ENCODE results near the gene HIP1.

HIP1 gene

GRCh38 chr7:75644589-75644988, 94.2 kb downstream of the HIP1 start:
- DNase-seq (ENCODE audit: low spot score) (no peak), ATAC-seq (ENCODE audit: low read depth) (no peak)
- TF ChIP-seq, protein P1, sequence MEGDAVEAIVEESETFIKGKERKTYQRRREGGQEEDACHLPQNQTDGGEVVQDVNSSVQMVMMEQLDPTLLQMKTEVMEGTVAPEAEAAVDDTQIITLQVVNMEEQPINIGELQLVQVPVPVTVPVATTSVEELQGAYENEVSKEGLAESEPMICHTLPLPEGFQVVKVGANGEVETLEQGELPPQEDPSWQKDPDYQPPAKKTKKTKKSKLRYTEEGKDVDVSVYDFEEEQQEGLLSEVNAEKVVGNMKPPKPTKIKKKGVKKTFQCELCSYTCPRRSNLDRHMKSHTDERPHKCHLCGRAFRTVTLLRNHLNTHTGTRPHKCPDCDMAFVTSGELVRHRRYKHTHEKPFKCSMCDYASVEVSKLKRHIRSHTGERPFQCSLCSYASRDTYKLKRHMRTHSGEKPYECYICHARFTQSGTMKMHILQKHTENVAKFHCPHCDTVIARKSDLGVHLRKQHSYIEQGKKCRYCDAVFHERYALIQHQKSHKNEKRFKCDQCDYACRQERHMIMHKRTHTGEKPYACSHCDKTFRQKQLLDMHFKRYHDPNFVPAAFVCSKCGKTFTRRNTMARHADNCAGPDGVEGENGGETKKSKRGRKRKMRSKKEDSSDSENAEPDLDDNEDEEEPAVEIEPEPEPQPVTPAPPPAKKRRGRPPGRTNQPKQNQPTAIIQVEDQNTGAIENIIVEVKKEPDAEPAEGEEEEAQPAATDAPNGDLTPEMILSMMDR (IDR thresholded peaks at IDR 0.05; ENCODE audit: poor library complexity, severe bottlenecking) = no peak
- H3K4me1 ChIP-seq (ENCODE audit: insufficient read depth, poor library complexity, severe bottlenecking) = no peaks in the 10 kb centered on the region
- H3K27me3 ChIP-seq (ENCODE audit: insufficient read depth, poor library complexity, severe bottlenecking) = no peaks in the 10 kb centered on the region
- no peak overlapping the region for H3K27ac ChIP-seq (ENCODE audit: poor library complexity, severe bottlenecking)
- H3K4me3 ChIP-seq (ENCODE audit: severe bottlenecking) = no peak overlapping the region
- no peaks in the 10 kb centered on the region for H3K36me3 ChIP-seq (ENCODE audit: low read depth)
- H3K9me3 ChIP-seq (ENCODE audit: severe bottlenecking) = no peaks in the 10 kb centered on the region

GRCh38 chr7:75642810-75643486, 95.8 kb downstream of the HIP1 start:
- Histone ChIP-seq H3K27me3 (ENCODE audit: insufficient read depth, poor library complexity, severe bottlenecking) (no peaks in the 10 kb centered on the region), H3K4me1 (ENCODE audit: insufficient read depth, poor library complexity, severe bottlenecking) (no peaks in the 10 kb centered on the region), H3K4me3 (ENCODE audit: severe bottlenecking) (no peak overlapping the region), H3K36me3 (ENCODE audit: low read depth) (no peaks in the 10 kb centered on the region), H3K9me3 (ENCODE audit: severe bottlenecking) (no peaks in the 10 kb centered on the region), H3K27ac (ENCODE audit: poor library complexity, severe bottlenecking) (no peak overlapping the region)
- TF ChIP-seq, protein P1 (IDR thresholded peaks at IDR 0.05; ENCODE audit: poor library complexity, severe bottlenecking) = peak; percentile 80
- ATAC-seq (ENCODE audit: low read depth) = peak; percentile 40; the same call in 2 of the 3 replicates
- DNase-seq (ENCODE audit: low spot score) = no peak

DNA sequence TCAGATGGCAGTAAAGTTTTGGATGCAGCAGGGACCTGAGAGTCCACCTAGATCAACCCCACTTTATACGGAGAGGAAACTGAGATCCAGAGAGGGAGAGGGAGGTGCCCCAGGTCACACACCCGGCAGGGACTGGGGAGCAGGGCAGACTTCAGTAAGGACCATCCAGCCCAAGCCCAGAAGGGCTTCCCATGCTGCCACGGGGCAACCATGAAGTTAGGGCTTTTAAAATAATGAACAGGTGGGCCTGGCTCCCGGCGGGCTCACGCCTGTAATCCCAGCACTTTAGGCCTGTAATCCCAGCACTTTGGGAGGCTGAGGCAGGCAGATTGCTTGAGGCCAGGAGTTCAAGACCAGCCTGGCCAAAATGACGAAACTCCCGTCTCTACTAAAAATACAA, 98.5 kb downstream of the HIP1 start:
- no peaks in the 10 kb centered on the region for H3K4me1 ChIP-seq (ENCODE audit: insufficient read depth, poor library complexity, severe bottlenecking)
- TF ChIP-seq, protein P1 (IDR thresholded peaks at IDR 0.05; ENCODE audit: poor library complexity, severe bottlenecking) = no peak
- H3K9me3 ChIP-seq (ENCODE audit: severe bottlenecking) = no peaks in the 10 kb centered on the region
- H3K36me3 ChIP-seq (ENCODE audit: low read depth) = no peaks in the 10 kb centered on the region
- no peak overlapping the region for H3K4me3 ChIP-seq (ENCODE audit: severe bottlenecking)
- no peaks in the 10 kb centered on the region for H3K27me3 ChIP-seq (ENCODE audit: insufficient read depth, poor library complexity, severe bottlenecking)
- H3K27ac ChIP-seq (ENCODE audit: poor library complexity, severe bottlenecking) = no peak overlapping the region
- no peak for ATAC-seq (ENCODE audit: low read depth)
- DNase-seq (ENCODE audit: low spot score) = no peak

GRCh38 chr7:75639886-75640190, 98.9 kb downstream of the HIP1 start:
- no peaks in the 10 kb centered on the region for H3K4me1 ChIP-seq (ENCODE audit: insufficient read depth, poor library complexity, severe bottlenecking)
- no peaks in the 10 kb centered on the region for H3K36me3 ChIP-seq (ENCODE audit: low read depth)
- H3K27me3 ChIP-seq (ENCODE audit: insufficient read depth, poor library complexity, severe bottlenecking) = no peaks in the 10 kb centered on the region
- no peak overlapping the region for H3K27ac ChIP-seq (ENCODE audit: poor library complexity, severe bottlenecking)
- TF ChIP-seq, protein P1 (IDR thresholded peaks at IDR 0.05; ENCODE audit: poor library complexity, severe bottlenecking) = no peak
- peak overlapping the region; percentile 79 for H3K4me3 ChIP-seq (ENCODE audit: severe bottlenecking)
- DNase-seq (ENCODE audit: low spot score) (no peak), ATAC-seq (ENCODE audit: low read depth) (no peak; the same call in 2 of the 3 replicates)
- H3K9me3 ChIP-seq (ENCODE audit: severe bottlenecking) = no peaks in the 10 kb centered on the region

- peak; percentile 39 for ATAC-seq (ENCODE audit: low read depth)
- H3K4me1 ChIP-seq (ENCODE audit: insufficient read depth, poor library complexity, severe bottlenecking) = no peaks in the 10 kb centered on the region
- H3K27me3 ChIP-seq (ENCODE audit: insufficient read depth, poor library complexity, severe bottlenecking) = no peaks in the 10 kb centered on the region
- no peaks in the 10 kb centered on the region for H3K36me3 ChIP-seq (ENCODE audit: low read depth)
- TF ChIP-seq, protein P1 (IDR thresholded peaks at IDR 0.05; ENCODE audit: poor library complexity, severe bottlenecking) = no peak
- H3K9me3 ChIP-seq (ENCODE audit: severe bottlenecking) = no peaks in the 10 kb centered on the region
- peak overlapping the region; percentile 79 for H3K4me3 ChIP-seq (ENCODE audit: severe bottlenecking)
- no peak for DNase-seq (ENCODE audit: low spot score)
- H3K27ac ChIP-seq (ENCODE audit: poor library complexity, severe bottlenecking) = peak overlapping the region; percentile 5
Observed at GRCh38 chr7:75639071-75639885, 99.5 kb downstream of the HIP1 start.
